IMR-90 (cell line): Measurements from ENCODE around the gene LAPTM5. TPM values are rescaled to one million over a fixed set of nuclear protein-coding genes. Genes with fewer than 3 reads are reported as not detected.

Experiments
- ATAC-seq: fragments of 200-7000 bp; cut with Tn5 transposase; 2 replicates; pipeline ENCODE4 v1.9.1; 2020; ENCODE audit warnings: low read depth, mild to moderate bottlenecking, moderate library complexity
- BruUV-seq: library from RNA; stranded (reverse); fragments of 400-500 nt; replicated peaks from 2 replicates; lab custom pipeline; 2021; lab: Mats Ljungman, UMichigan
- CTCF ChIA-PET: fragments of 300-600 bp; formaldehyde crosslinking; extraction: SDS; loops from one replicate; lab custom pipeline; 2021; ENCODE audit warnings: antibody characterized with exemption; lab: Yijun Ruan, JAX
- POLR2A ChIA-PET: fragments of 300-600 bp; sonication (Branson Sonifier 250); formaldehyde crosslinking; loops from one replicate; lab custom pipeline; 2022; ENCODE audit warnings: antibody characterized with exemption; ENCODE audit not compliant: unreplicated experiment; lab: Charles Lee
- DNase-seq: peaks from one replicate; pipeline ENCODE4 v3.0.0; 2013
- H2AFZ ChIP-seq: replicated peaks from 2 replicates; pipeline ENCODE3; 2013; ENCODE audit warnings: low read length, mild to moderate bottlenecking; ENCODE audit not compliant: poor library complexity
- H2AK5ac ChIP-seq: 2 replicates; pipeline ENCODE4 v1.6.1; 2013; ENCODE audit warnings: low read depth, low read length, inconsistent platforms
- H2AK9ac ChIP-seq: replicated peaks from 2 replicates; pipeline ENCODE3; 2013; ENCODE audit warnings: mild to moderate bottlenecking, low read depth, low read length, moderate library complexity; ENCODE audit not compliant: poor library complexity
- H2BK120ac ChIP-seq: 2 replicates; pipeline ENCODE4 v1.6.1; 2013; ENCODE audit warnings: low read depth, low read length, inconsistent platforms
- H2BK15ac ChIP-seq: 3 replicates; pipeline ENCODE4 v1.6.1; 2013; ENCODE audit warnings: low read depth, low read length, inconsistent platforms
- H2BK20ac ChIP-seq: 2 replicates; pipeline ENCODE4 v1.6.1; 2013; ENCODE audit warnings: low read depth, mild to moderate bottlenecking, inconsistent platforms, low read length, moderate library complexity
- H2BK5ac ChIP-seq: 2 replicates; pipeline ENCODE4 v1.6.1; 2013; ENCODE audit warnings: mild to moderate bottlenecking, low read depth, low read length, inconsistent platforms; ENCODE audit not compliant: poor library complexity, severe bottlenecking
- H3K14ac ChIP-seq: replicated peaks from 2 replicates; pipeline ENCODE4 v1.6.1; 2013; ENCODE audit warnings: low read depth, low read length, inconsistent platforms
- H3K18ac ChIP-seq: 2 replicates; pipeline ENCODE4 v1.6.1; 2013; ENCODE audit warnings: low read depth, low read length, control low read depth
- H3K23ac ChIP-seq: 2 replicates; pipeline ENCODE4 v1.6.1; 2013; ENCODE audit warnings: low read depth, low read length, inconsistent platforms
- H3K27ac ChIP-seq: 2 replicates; pipeline ENCODE4 v1.5.1; 2013; ENCODE audit warnings: mild to moderate bottlenecking, control low read depth, low read length; ENCODE audit not compliant: insufficient read depth
- H3K27me3 ChIP-seq: 2 replicates; pipeline ENCODE4 v1.6.1; 2013; ENCODE audit warnings: low read length; ENCODE audit not compliant: control insufficient read depth, insufficient read depth
- H3K36me3 ChIP-seq: 2 replicates; pipeline ENCODE4 v1.6.1; 2013; ENCODE audit warnings: low read length, mixed read lengths; ENCODE audit not compliant: control insufficient read depth, insufficient read depth
- H3K4ac ChIP-seq: 2 replicates; pipeline ENCODE4 v1.6.1; 2013; ENCODE audit warnings: low read depth, low read length, inconsistent platforms
- H3K4me1 ChIP-seq: 2 replicates; pipeline ENCODE4 v1.6.1; 2013; ENCODE audit warnings: low read length, mixed read lengths; ENCODE audit not compliant: control insufficient read depth, insufficient read depth
- H3K4me2 ChIP-seq: 2 replicates; pipeline ENCODE4 v1.6.1; 2013; ENCODE audit warnings: low read depth, mild to moderate bottlenecking, control low read depth, low read length, moderate library complexity
- H3K4me3 ChIP-seq: 2 replicates; pipeline ENCODE4 v1.5.1; 2013; ENCODE audit warnings: low read depth, mild to moderate bottlenecking, control low read depth, low read length, moderate library complexity; ENCODE audit not compliant: insufficient read depth
- H3K56ac ChIP-seq: 2 replicates; pipeline ENCODE4 v1.6.1; 2013; ENCODE audit warnings: low read length, inconsistent platforms; ENCODE audit not compliant: insufficient read depth; ENCODE audit errors: extremely low read depth
- H3K79me1 ChIP-seq, 2 experiments: 2 replicates each; pipeline ENCODE4 v1.6.1; 2013; ENCODE audit warnings: low read length in 2 of 2, inconsistent platforms in 1 of 2, low read depth in 1 of 2
- H3K9ac ChIP-seq: 2 replicates; pipeline ENCODE4 v1.6.1; 2013; ENCODE audit warnings: low read depth, low read length, control low read depth
- H3K9me1 ChIP-seq: 2 replicates; pipeline ENCODE4 v1.6.1; 2013; ENCODE audit warnings: low read length, inconsistent platforms; ENCODE audit not compliant: insufficient read depth
- H3K9me3 ChIP-seq: 2 replicates; pipeline ENCODE4 v1.6.1; 2013; ENCODE audit warnings: low read length; ENCODE audit not compliant: control insufficient read depth, insufficient read depth
- H4K20me1 ChIP-seq: 2 replicates; pipeline ENCODE4 v1.6.1; 2013; ENCODE audit warnings: low read length, inconsistent platforms; ENCODE audit not compliant: insufficient read depth
- H4K5ac ChIP-seq: 2 replicates; pipeline ENCODE4 v1.6.1; 2013; ENCODE audit warnings: mild to moderate bottlenecking, low read depth, low read length, control low read depth
- H4K8ac ChIP-seq, 2 experiments: 2 replicates each; pipeline ENCODE4 v1.6.1; 2013; ENCODE audit warnings: low read depth in 2 of 2, low read length in 2 of 2, control low read depth in 1 of 2, inconsistent platforms in 1 of 2
- H4K91ac ChIP-seq: 2 replicates; pipeline ENCODE4 v1.6.1; 2013; ENCODE audit warnings: low read depth, low read length, inconsistent platforms; ENCODE audit not compliant: insufficient read depth
- BHLHE40 ChIP-seq: fragments of 150-350 bp; IDR thresholded peaks from 2 replicates; pipeline ENCODE4 v1.6.1; 2016; ENCODE audit warnings: mild to moderate bottlenecking, low read depth, low read length
- CHD1 ChIP-seq: IDR thresholded peaks from 2 replicates; pipeline ENCODE4 v1.6.1; 2012; ENCODE audit warnings: low read depth, low read length, improper control_type of control experiment
- CTCF ChIP-seq: conservative IDR thresholded peaks from 2 replicates; pipeline ENCODE4 v1.5.1; 2012; ENCODE audit warnings: mild to moderate bottlenecking, low read depth, low read length, improper control_type of control experiment
- ELK1 ChIP-seq: fragments of 150-350 bp; IDR thresholded peaks from 2 replicates; pipeline ENCODE4 v1.6.1; 2016; ENCODE audit warnings: low read depth, mild to moderate bottlenecking, low read length, moderate library complexity, borderline replicate concordance
- MXI1 ChIP-seq: IDR thresholded peaks from 2 replicates; pipeline ENCODE4 v1.6.1; 2012; ENCODE audit warnings: low read depth, mild to moderate bottlenecking, low read length, moderate library complexity, borderline replicate concordance
- RAD21 ChIP-seq: IDR thresholded peaks from 2 replicates; pipeline ENCODE4 v1.6.1; 2012; ENCODE audit warnings: low read length, improper control_type of control experiment
- SMC3 ChIP-seq: fragments of 150-350 bp; IDR thresholded peaks from 2 replicates; pipeline ENCODE4 v1.6.1; 2016; ENCODE audit warnings: low read depth, mild to moderate bottlenecking, antibody characterized with exemption, low read length, moderate library complexity
- WGBS, 2 experiments: methylation state at CpG; one replicate each; pipeline versions ENCODE4 v1.1.5 to v1.1.7; 2013; ENCODE audit warnings: missing lambda C conversion rate in 2 of 2; ENCODE audit not compliant: insufficient read length in 1 of 2; ENCODE audit errors: extremely low coverage in 2 of 2; 5-methylcytosine and 5-hydroxymethylcytosine counted together
- dilution Hi-C: fragments of 300-500 bp; cut with HindIII; formaldehyde crosslinking; loops from one replicate; pipeline ENCODE4 v1.14.3; 2018; ENCODE audit warnings: low sequenced_read_pairs; ENCODE audit not compliant: unreplicated experiment
- in situ Hi-C: fragments of 300-500 bp; cut with MboI; formaldehyde crosslinking; loops from 3 replicates; pipeline ENCODE4 v1.14.3; 2019; ENCODE audit warnings: low sequenced_read_pairs, inconsistent platforms, mixed read lengths
- intact Hi-C: fragments of 100-400 bp; cut with micrococcal nuclease; formaldehyde crosslinking; loops from 2 replicates; pipeline ENCODE4 v1.10.0; 2022
- polyA plus RNA-seq, 3 experiments: library from polyadenylated mRNA; depleted of rRNA; stranded (reverse); fragments of >200 nt; gene quantifications; 2 replicates each; pipeline ENCODE4 v1.2.3, GENCODE V29; 2012; ENCODE audit warnings: low replicate concordance in 1 of 3
- total RNA-seq: library from RNA; depleted of rRNA; stranded (reverse); fragments of >200 nt; gene quantifications from 2 replicates; pipeline ENCODE4 v1.2.3, GENCODE V29; 2012

LAPTM5 gene
- total and polyA plus RNA-seq, 2 of the 4 experiments (the other 2 are of a cell fraction), result 0.09 TPM; not detected in 1

- Histone ChIP-seq H4K20me1 (no peaks in the 10 kb centered on the region), H3K36me3 (no peaks in the 10 kb centered on the region), H3K4me2 (no peak overlapping the region), H3K56ac (no peak overlapping the region), H3K23ac (no peak overlapping the region), H2AK5ac (no peak overlapping the region), H2AK9ac (peak overlapping the region; percentile 34), H2BK120ac (no peak overlapping the region), H3K9me1 (no peaks in the 10 kb centered on the region), H3K4me1 (no peaks in the 10 kb centered on the region), H4K8ac (no peak overlapping the region), H3K27ac (no peak overlapping the region), H3K9me3 (no peaks in the 10 kb centered on the region; the same call in 1 of the 2 replicates), H3K14ac (no peak overlapping the region), H3K4ac (no peak overlapping the region), H4K5ac (no peak overlapping the region), H3K9ac (no peak overlapping the region), H2BK5ac (no peak overlapping the region), H3K79me1 (no peaks in the 10 kb centered on the region), H3K18ac (no peak overlapping the region), H2BK15ac (no peak overlapping the region), H4K91ac (no peak overlapping the region), H2BK20ac (no peak overlapping the region), H3K27me3 (peaks cover 33% of the 10 kb centered on the region), H3K4me3 (no peak overlapping the region), H2AFZ (peak overlapping the region; percentile 53)
- ChIA-PET POLR2A (no interaction called here), CTCF (no interaction called here)
- 0 out of 2 replicates have a peak, but pooled peaks have one; percentile 41 for TF ChIP-seq MXI1
- TF ChIP-seq BHLHE40, result peak; percentile 79
- no peak for TF ChIP-seq SMC3
- TF ChIP-seq RAD21, result no peak
- no peak for TF ChIP-seq ELK1
- no peak for TF ChIP-seq CTCF
- no peak for TF ChIP-seq CHD1
- no TSS peak for BruUV-seq
- dilution Hi-C loops (no loop called here), intact Hi-C loops (no loop called here), in situ Hi-C loops (loop anchor here (10.0 kb wide), 1 partner anchor 1479 kb away; the partner anchor contains the start of genes MECR and PTPRU)
- DNase-seq, result peak; percentile 8
- no peak for ATAC-seq
- WGBS, 2 experiments, result 27% methylated on average over 6 of the region's 12 CpGs; no CpG with 5 or more reads in 1 of the 2 experiments
These were observed 44.3 kb downstream of the LAPTM5 start for GRCh38 chr1:30713311-30713710.
